GM19099 (cell line): ENCODE measurements around the gene ADCY4.

Experiments used
- POLR2A ChIP-seq: IDR thresholded peaks from 3 replicates; pipeline ENCODE4 v1.6.1; 2011; ENCODE audit warnings: low read depth; ENCODE audit not compliant: insufficient read length; ENCODE audit errors: extremely low read depth

Gene ADCY4

GRCh38 chr14:24315807-24316596, 18.9 kb downstream of the ADCY4 start:
- no peak for TF ChIP-seq POLR2A

- no peak for TF ChIP-seq POLR2A
Observed at GRCh38 chr14:24315243-24315806, 19.5 kb downstream of the ADCY4 start.

- TF ChIP-seq POLR2A: no peak
Observed at GRCh38 chr14:24314377-24315193, 20.3 kb downstream of the ADCY4 start.

- no peak for TF ChIP-seq POLR2A
Observed at GRCh38 chr14:24313913-24314312, 21.0 kb downstream of the ADCY4 start.

- TF ChIP-seq POLR2A: no peak
Observed at GRCh38 chr14:24312736-24313507, 21.9 kb downstream of the ADCY4 start.

GRCh38 chr14:24311837-24312615, 22.8 kb downstream of the ADCY4 start:
- no peak for TF ChIP-seq POLR2A

- TF ChIP-seq POLR2A: peak; percentile 60
Observed at GRCh38 chr14:24310646-24311604, 23.9 kb downstream of the ADCY4 start, which contains the start of gene LTB4R. LTB4R (plus strand) TSS chr14:24311502; CDS start chr14:24315652, 4,150 bp downstream.

- TF ChIP-seq POLR2A: no peak
Observed at GRCh38 chr14:24310265-24310645, 24.6 kb downstream of the ADCY4 start.

- no peak for TF ChIP-seq POLR2A
Observed at GRCh38 chr14:24309538-24310264, 25.2 kb downstream of the ADCY4 start, which contains the start of gene LTB4R2. LTB4R2 (plus strand) TSS chr14:24310140; CDS start chr14:24310665, 525 bp downstream.

GRCh38 chr14:24308342-24309124, 26.3 kb downstream of the ADCY4 start:
- no peak for TF ChIP-seq POLR2A

- no peak for TF ChIP-seq POLR2A
Observed at GRCh38 chr14:24307575-24308341, 27.1 kb downstream of the ADCY4 start, which contains the start of gene CIDEB. CIDEB (minus strand) TSS chr14:24307977; CDS start chr14:24307858, 119 bp downstream.
